GM12801 (cell line): ENCODE results near the gene CCDC149.

Source experiments
- TF ChIP-seq, protein P1 (sequence below): IDR thresholded peaks from one replicate; pipeline ENCODE4 v1.5.1; 2011; ENCODE audit warnings: control low read depth; ENCODE audit not compliant: insufficient read length; ENCODE audit errors: extremely low read depth

The CCDC149 gene

DNA sequence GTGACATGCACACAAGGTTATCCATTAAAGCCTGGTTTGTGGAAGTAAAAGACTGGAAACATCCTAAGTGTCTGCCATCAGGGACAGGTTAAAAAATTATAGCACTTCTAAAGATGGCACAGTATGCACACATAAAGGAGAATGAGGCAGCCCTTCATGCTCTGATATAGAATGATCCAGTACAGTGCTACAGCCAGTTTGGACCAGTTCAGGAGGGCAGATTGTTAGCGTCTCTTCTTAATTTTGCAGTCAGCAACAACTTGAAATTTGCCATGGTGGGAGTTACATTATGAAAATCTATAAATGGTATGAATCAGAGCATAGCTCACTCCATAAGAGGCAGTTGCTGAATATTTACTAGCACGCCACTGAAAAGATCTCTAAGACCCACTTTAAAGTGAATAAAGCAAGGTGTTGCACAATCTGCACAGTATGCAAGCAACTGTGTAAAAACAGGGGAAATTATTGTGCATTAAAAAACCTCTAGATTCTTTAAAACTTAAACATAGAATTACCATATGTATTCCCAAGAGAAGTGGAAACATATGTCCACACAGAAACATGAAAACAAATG is 137.7 kb downstream of the CCDC149 start:
- TF ChIP-seq, protein P1, sequence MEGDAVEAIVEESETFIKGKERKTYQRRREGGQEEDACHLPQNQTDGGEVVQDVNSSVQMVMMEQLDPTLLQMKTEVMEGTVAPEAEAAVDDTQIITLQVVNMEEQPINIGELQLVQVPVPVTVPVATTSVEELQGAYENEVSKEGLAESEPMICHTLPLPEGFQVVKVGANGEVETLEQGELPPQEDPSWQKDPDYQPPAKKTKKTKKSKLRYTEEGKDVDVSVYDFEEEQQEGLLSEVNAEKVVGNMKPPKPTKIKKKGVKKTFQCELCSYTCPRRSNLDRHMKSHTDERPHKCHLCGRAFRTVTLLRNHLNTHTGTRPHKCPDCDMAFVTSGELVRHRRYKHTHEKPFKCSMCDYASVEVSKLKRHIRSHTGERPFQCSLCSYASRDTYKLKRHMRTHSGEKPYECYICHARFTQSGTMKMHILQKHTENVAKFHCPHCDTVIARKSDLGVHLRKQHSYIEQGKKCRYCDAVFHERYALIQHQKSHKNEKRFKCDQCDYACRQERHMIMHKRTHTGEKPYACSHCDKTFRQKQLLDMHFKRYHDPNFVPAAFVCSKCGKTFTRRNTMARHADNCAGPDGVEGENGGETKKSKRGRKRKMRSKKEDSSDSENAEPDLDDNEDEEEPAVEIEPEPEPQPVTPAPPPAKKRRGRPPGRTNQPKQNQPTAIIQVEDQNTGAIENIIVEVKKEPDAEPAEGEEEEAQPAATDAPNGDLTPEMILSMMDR, result no peak

DNA sequence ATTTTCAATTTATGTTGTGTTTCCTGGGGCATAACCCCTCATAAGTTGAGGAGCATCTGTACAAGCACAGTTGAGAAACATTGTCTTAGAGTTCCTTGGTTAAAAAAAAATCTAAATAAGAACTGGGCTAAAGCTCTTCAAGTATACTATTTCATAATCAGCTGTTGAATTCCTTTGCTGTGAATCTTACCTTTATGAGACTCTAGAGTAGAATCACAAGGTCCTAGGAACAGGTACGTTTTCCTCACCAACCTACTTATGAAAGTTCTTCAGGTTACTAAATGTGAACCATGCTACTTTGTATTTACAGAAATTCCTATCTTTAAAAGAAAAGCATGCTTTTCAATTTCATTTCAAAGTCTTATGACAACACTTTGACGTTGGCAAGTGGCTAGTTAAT is 138.4 kb downstream of the CCDC149 start:
- TF ChIP-seq, protein P1, result no peak

DNA sequence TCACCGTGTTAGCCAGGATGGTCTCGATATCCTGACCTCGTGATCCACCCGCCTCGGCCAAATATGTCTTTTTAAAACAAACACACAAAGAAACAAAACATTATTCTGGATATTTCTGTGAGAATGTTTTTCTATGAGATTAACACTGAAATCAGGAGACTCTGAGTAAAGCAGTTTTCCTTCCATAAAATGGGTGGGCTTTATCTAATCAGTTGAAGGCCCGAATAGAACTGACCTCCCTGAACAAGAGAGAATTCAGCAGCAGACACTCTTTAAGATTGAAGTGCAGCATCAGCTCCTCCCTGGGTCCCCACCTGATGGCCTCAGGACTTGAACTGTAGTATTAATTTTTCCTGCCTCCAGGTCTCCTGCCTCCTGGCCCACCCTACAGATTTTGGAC is 139.9 kb downstream of the CCDC149 start:
- TF ChIP-seq, protein P1, result no peak

DNA sequence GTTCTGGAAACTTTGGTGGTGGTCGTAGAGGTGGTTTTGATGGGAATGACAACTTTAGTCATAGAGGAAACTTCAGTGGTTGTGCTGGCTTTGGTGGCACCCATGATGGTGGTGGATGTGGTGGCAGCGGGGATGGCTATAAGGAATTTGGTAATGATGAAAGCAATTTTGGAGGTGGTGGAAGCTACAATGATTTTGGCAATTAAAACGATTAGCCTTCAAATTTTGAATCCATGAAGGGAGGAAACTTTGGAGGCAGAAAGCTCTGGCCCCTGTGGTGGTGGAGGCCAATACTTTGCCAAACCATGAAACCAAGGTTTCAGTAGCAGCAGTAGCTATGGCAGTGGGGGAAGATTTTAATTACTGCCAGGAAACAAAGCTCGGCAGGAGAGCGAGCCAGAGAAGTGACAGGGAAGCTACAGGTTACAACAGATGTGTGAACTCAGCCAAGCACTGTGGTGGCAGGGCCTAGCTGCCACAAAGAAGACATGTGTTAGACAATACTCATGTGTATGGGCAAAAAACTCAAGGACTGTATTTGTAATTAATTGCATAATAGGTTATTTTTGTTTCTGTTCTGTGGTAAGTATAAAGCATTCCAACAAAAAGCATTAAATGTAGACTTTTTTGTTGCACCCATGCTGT is 140.7 kb downstream of the CCDC149 start:
- TF ChIP-seq, protein P1, result no peak

DNA sequence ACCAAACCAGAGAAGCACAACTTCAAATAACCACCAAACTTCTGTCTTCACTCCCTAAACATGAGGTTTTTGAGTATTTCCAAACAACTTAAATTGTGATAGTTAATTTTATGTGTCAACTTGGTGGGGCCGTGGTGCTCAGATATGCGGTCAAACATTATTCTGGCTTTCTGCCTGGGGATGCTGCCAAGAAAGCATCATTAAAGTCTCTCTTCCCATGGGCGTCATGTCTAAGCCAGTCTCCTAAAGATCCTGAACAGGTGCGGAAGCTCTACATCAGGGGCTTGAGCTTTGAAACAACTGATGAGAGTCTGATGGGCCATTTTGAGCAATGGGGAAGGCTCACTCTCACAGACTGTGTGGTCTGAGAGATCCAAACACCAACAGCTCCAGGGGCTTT is 141.6 kb downstream of the CCDC149 start:
- TF ChIP-seq, protein P1, result no peak

DNA sequence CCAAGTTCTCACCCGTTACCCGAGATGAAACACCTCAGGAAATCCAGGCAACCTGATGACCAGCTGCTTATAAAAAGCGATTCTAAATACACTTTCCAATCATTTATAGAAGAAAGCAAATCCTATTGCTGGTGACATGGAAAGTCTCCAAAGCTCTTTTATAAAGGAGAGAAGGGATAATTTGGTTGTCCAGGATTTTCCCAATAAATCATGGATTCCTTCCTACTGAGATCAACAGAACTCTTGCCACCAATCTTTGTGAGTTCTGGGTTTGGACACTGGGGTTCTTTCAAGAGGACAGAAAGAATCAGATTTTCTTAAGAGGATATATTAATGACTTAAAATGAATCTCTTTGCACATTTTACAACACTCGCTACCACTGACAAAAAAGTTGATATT is 142.2 kb downstream of the CCDC149 start:
- TF ChIP-seq, protein P1, result no peak

DNA sequence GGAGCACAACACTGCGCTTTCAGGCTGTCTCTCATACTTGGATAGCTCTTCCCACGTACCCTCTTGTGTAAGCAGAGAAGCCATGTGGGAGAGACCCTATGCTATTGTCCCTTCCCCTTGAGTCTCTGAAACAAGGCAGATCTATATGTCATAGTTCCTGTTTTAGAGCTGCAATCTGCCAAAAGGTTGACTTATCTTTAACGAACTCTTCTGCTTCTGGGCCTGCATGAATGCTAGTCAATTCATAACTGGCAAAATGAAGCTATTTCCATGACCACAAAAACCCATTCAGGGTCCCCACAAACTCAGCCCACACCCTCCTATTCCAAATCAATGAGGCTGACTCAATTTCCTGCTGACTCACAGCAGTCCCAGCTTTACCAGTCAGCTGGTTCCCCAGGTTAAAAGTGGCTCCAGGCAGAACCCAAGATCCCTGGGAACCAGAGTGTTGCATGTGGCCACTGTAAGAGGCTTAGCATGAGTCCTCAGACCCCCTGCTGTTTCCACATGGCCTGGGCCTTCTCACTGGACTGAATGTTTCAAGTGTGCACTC is 142.7 kb downstream of the CCDC149 start:
- TF ChIP-seq, protein P1, result no peak
